Activated naive CD8-positive, alpha-beta T cell (primary cell): ENCODE data around the gene PPIL4.

Experiments
- H3K27ac Mint-ChIP-seq: one replicate; pipeline ENCODE4 v1.8.0; 2021; ENCODE audit warnings: mixed read lengths
- H3K27me3 Mint-ChIP-seq: one replicate; pipeline ENCODE4 v1.8.0; 2021; ENCODE audit warnings: mixed read lengths
- H3K36me3 Mint-ChIP-seq: one replicate; pipeline ENCODE4 v1.8.0; 2021; ENCODE audit warnings: mixed read lengths
- H3K4me1 Mint-ChIP-seq: one replicate; pipeline ENCODE4 v1.8.0; 2021; ENCODE audit warnings: low read depth, mixed read lengths
- H3K4me3 Mint-ChIP-seq: one replicate; pipeline ENCODE4 v1.8.0; 2021; ENCODE audit warnings: mild to moderate bottlenecking, mixed read lengths
- H3K9me3 Mint-ChIP-seq: one replicate; pipeline ENCODE4 v1.8.0; 2021; ENCODE audit warnings: low read depth, mixed read lengths

PPIL4 gene, protein sequence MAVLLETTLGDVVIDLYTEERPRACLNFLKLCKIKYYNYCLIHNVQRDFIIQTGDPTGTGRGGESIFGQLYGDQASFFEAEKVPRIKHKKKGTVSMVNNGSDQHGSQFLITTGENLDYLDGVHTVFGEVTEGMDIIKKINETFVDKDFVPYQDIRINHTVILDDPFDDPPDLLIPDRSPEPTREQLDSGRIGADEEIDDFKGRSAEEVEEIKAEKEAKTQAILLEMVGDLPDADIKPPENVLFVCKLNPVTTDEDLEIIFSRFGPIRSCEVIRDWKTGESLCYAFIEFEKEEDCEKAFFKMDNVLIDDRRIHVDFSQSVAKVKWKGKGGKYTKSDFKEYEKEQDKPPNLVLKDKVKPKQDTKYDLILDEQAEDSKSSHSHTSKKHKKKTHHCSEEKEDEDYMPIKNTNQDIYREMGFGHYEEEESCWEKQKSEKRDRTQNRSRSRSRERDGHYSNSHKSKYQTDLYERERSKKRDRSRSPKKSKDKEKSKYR

DNA sequence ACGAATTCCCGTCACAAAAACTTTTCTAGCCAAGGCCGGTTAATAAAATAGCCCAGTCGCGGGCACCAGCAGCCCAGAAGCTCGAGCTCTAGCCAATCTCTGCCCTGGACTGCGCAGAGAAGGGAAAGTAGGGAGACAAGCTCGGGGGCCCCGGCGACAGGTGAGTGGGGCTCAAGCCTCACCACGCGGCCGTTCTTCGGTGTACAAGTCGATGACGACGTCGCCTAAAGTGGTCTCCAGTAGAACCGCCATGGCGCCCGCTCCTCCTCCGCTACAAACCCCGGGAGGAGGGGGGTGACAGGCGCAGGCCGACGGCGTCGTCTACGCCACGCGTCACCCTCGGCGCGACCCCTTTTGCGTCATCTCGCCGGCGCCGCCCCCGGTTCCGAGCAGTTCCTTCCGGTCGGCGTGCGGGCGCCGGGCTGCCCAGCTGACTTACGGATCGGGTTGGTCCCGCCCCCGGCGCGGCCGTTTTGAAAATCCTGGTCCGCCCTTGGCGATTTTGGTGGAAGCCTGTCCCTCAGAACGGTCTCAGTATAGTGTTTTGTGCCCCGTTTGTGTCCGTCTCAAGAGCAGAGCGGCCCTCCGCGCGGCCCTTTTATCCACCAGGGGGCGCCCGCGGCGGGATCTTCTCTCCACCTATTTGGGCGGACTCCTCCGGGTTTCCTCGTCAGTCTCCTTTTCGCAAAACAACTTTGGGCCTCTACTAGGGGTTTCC lies at the start of gene PPIL4:
PPIL4 (minus strand) TSS at position 290 of the 718 bp plus-strand sequence; CDS start at position 252, 38 bp downstream.
- peak within 1 kb of the TSS; percentile 98 for H3K27ac Mint-ChIP-seq
- peak within 1 kb of the TSS; percentile 99 for H3K4me3 Mint-ChIP-seq
- H3K27me3 Mint-ChIP-seq, result peaks cover 2% of the 10 kb centered on the region
- peaks cover 41% of the 10 kb centered on the region for H3K4me1 Mint-ChIP-seq
- no peaks in the 10 kb centered on the region for H3K9me3 Mint-ChIP-seq
- H3K36me3 Mint-ChIP-seq, result no peaks in the 10 kb centered on the region

DNA sequence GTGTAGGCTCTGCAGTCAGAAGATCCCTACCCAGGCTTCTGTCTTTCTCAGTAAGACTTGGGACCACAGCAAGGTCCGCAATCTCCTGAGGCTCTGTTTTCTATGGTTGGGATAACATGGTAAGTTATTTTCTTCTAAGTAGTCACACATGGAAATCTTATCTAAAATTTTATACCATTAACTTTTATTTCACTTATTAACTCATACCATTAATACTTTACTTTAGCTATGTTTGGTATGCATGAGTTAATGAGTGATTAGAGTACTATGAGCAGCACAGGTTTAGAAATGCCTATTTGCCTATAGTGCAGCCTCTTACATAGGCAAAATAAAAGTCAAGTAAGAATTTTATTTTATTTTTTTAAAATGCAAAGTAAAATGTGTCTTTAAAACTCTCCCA lies 47.6 kb upstream of the PPIL4 start:
- Mint-ChIP-seq H3K4me1 (no peaks in the 10 kb centered on the region), H3K9me3 (no peaks in the 10 kb centered on the region), H3K27me3 (no peaks in the 10 kb centered on the region), H3K4me3 (no peak overlapping the region), H3K36me3 (peaks cover 3% of the 10 kb centered on the region), H3K27ac (no peak overlapping the region)

DNA sequence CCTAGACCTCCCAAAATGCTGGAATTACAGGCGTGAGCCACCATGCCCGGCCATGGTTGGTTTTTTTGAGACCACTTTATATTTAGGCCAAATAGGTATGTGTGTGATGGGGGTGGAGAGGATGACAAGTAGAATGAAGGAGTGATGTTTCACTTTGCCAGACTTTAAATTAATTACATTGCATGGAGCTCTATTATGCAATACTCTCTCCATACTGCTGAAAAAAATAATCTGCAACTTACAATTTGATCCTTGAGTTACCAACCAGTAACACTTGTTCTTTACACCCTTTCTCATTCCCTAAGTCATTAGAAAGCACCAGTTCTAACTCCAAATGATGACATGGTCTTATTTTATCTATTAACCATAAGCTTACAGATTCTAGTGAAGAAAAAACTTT lies 47.1 kb upstream of the PPIL4 start:
- Mint-ChIP-seq H3K27ac (no peak overlapping the region), H3K4me3 (no peak overlapping the region), H3K36me3 (peaks cover 3% of the 10 kb centered on the region), H3K9me3 (no peaks in the 10 kb centered on the region), H3K4me1 (no peaks in the 10 kb centered on the region), H3K27me3 (no peaks in the 10 kb centered on the region)

DNA sequence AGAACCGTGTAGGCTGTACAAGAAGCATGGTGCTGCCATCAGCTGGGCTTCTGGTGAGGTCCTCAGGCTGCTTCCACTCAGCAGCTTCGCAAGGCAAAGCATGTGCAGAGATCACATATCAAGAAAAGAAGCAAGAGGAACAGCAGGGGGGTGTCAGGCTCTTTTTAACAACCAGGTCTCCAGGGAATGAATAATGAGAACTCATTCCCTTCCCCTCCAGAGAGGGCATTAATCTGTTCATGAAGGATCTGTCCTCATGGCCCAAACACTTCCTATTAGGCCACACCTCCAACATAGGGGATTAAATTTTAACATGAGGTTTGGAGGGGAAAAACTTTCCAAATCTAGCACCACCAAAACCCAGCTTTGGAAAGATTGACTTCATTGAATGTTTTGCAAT lies 40.3 kb upstream of the PPIL4 start:
- no peaks in the 10 kb centered on the region for H3K27me3 Mint-ChIP-seq
- H3K36me3 Mint-ChIP-seq, result peaks cover 10% of the 10 kb centered on the region
- H3K9me3 Mint-ChIP-seq, result no peaks in the 10 kb centered on the region
- H3K27ac Mint-ChIP-seq, result peak overlapping the region; percentile 70
- no peaks in the 10 kb centered on the region for H3K4me1 Mint-ChIP-seq
- no peak overlapping the region for H3K4me3 Mint-ChIP-seq

DNA sequence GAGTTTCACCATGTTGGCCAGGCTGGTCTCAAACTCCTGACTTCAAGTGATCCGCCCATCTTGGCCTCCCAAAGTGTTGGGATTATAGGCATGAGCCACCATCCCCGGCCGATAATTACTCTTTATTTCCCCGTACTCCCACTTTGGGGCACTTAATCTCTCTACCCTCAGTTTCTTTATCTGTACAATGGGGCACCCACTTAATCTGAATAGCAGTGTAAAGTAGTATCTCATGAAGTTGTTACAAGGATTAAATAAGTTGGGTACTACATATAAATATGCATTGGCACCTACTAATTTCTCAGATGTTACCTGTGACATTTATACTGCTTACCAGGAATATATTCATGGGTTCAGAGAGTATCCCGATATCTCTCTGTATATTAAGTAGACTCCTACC lies 35.5 kb upstream of the PPIL4 start:
- Mint-ChIP-seq H3K27me3 (no peaks in the 10 kb centered on the region), H3K36me3 (peaks cover 12% of the 10 kb centered on the region), H3K4me1 (no peaks in the 10 kb centered on the region), H3K9me3 (no peaks in the 10 kb centered on the region), H3K4me3 (no peak overlapping the region), H3K27ac (no peak overlapping the region)

DNA sequence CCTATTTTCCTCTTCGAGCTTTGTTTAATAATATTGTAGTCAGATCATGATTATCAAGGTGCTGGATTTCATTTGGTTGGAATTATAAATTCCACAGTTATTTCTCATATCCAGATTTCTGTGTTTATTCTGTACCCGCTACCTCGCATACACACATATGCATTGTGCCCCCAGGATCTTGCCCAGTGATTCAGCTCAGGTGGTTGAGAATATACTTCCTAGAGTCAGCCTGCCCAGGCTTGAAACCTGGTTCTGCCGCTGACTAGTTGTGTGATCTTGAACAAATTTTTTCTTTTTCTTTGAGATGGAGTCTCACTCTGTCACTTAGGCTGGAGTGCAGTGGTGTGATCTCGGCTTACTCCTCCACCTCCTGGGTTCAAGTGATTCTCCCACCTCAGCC lies 35.0 kb upstream of the PPIL4 start:
- no peaks in the 10 kb centered on the region for H3K27me3 Mint-ChIP-seq
- no peak overlapping the region for H3K27ac Mint-ChIP-seq
- H3K4me1 Mint-ChIP-seq, result no peaks in the 10 kb centered on the region
- H3K9me3 Mint-ChIP-seq, result no peaks in the 10 kb centered on the region
- peaks cover 9% of the 10 kb centered on the region for H3K36me3 Mint-ChIP-seq
- no peak overlapping the region for H3K4me3 Mint-ChIP-seq

DNA sequence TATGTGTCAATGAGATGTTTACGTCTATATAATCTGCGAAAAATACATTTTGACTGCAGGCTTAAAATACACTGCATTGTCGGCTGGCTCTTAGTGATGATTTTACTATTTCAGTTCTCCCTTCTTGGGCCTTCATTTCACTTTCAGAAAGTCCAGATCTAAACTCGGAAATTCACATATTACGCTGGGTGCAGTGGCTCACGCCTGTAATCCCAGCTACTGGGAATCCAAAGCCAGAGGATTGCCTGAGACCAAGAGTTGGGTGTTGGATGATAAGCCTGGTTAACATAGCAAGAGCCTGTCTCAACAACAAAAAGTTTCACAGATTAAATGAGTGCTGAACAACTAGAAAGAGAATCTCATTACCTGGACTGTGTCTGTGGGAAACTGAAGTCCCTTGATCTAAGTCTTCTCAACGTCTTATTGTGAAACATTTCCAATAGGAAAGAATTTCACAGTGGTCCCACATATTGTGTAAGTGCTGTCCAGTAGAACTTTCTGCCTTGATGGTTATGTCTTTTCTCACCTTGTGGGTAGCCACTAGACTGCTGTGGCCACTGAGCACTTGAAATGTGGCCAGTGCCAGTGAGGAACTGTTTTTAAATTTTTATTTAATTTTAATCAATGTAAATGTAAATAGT lies 22.2 kb upstream of the PPIL4 start:
- Mint-ChIP-seq H3K4me1 (peaks cover 23% of the 10 kb centered on the region), H3K9me3 (no peaks in the 10 kb centered on the region), H3K4me3 (peak overlapping the region; percentile 89), H3K36me3 (no peaks in the 10 kb centered on the region), H3K27me3 (no peaks in the 10 kb centered on the region), H3K27ac (no peak overlapping the region)

DNA sequence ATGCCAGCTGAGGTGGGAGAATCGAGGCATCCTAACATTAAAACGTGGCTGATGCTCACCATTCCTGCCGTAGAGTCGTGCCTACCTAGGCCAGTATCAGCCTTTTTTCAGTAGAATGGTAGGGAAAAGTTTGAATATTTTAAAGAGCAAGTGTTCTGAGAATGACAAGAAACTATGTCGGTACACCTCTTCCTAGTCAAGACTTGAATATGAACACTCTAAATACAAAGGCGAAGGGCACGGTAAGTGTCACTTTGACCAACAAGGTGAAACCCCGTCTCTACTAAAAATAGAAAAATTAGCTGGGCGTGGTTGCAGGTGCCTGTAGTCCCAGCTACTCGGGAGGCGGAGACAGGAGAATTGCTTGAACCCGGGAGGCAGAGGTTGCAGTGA lies 21.3 kb upstream of the PPIL4 start:
- Mint-ChIP-seq H3K36me3 (no peaks in the 10 kb centered on the region), H3K4me3 (peak overlapping the region; percentile 89), H3K9me3 (no peaks in the 10 kb centered on the region), H3K27me3 (no peaks in the 10 kb centered on the region), H3K4me1 (peaks cover 23% of the 10 kb centered on the region), H3K27ac (peak overlapping the region; percentile 72)

DNA sequence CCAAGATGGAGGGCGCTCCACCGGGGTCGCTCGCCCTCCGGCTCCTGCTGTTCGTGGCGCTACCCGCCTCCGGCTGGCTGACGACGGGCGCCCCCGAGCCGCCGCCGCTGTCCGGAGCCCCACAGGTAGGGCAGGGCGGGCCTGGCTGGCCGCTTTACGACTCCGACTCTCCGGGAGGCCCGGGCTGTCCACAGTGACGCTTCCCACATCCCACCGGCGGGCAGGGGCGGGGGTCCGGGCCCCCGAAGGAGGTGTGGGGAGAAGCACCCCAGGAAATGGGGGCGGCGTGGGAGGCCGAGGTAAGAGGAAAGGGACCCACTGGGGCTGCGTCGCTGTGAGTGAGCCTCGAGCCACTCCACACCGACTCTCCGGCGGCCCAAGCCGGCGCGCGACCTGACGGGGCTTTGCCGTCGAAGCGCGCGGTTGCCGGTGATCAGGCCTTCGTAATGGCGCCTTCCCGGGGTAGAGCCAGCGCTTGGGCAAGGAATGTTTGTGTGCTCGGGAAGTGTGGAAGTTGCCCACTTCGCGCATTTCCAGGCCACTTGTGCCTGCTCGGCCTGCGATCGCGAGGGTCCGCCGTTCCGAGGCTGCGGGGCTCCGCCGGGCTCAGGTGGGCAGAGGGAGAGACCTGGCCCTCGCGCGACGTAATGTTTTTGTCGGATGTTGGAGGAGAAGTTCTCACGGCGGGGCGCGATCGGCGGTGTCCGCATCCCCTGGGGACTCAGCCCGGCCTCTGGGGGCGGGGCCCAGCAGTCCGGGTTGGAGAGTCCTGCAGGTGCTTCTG lies 20.8 kb upstream of the PPIL4 start:
- Mint-ChIP-seq H3K27me3 (no peaks in the 10 kb centered on the region), H3K9me3 (no peaks in the 10 kb centered on the region), H3K36me3 (no peaks in the 10 kb centered on the region), H3K4me3 (peak overlapping the region; percentile 89), H3K4me1 (peaks cover 23% of the 10 kb centered on the region), H3K27ac (peak overlapping the region; percentile 72)

DNA sequence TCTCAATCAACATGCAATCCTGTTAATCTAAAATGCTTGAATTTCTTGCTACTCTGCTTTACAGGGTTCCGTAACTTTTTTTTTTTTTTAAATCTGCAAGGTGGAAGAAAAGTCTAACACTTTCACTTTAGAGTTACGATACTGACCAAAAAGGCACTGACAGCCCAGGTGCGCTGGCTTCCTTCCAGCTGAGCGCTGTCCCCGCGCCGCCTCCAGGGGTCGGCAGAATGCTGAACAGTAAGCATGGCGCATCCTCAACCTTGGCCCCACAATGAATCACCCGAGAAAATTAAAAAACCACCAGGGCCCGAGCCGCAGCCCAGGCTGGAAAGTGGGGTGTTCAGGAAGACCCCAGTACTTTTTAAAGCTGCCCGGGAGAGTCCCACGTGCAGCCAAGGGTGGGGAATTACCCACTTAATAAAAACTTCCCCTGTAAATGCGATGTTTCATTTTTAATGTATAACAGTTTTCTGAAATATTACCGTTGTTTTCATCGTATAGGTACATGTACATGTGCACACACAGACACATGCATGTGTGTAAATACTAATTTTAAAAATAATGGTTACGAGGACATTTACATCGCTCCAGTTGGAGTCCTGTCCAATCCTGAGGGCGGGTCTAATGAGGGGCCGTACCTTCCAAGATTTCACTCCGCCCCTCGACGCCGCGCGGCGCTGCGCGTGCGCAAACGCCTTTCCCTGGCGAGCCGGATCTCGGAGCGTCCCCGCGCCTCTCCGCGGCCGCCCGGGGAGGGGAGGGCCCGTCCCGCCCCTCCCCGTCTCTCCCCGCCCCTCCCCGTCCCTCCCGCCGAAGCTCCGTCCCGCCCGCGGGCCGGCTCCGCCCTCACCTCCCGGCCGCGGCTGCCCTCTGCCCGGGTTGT lies 19.9 kb upstream of the PPIL4 start, which contains the start of gene GINM1:
GINM1 (plus strand) TSS at position 849 of the 883 bp plus-strand sequence. CDS start 40 bp downstream, outside the sequence.
- Mint-ChIP-seq H3K9me3 (no peaks in the 10 kb centered on the region), H3K27ac (peak within 1 kb of the TSS; percentile 94), H3K36me3 (no peaks in the 10 kb centered on the region), H3K4me1 (peaks cover 21% of the 10 kb centered on the region), H3K27me3 (no peaks in the 10 kb centered on the region), H3K4me3 (peak within 1 kb of the TSS; percentile 93)

DNA sequence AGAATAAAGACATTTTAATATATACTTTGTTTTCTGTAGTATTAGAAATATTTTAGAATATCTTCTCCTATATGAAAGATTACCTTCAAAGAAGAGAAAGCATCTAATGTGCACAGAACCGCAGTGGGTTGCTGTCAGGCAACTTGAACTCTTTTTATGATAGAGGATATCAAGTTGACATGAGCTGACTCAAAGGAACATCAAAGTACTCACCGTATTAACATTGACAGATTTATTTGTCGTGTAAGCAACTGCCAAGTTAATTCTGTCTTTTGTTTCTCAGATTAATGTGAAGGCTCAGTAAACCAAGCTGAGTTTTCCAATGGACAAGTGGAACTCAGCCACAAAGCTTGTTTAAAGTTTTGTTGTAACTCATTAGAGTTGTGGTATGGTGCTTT lies 18.1 kb upstream of the PPIL4 start:
- Mint-ChIP-seq H3K27me3 (no peaks in the 10 kb centered on the region), H3K36me3 (no peaks in the 10 kb centered on the region), H3K27ac (no peak overlapping the region), H3K9me3 (no peaks in the 10 kb centered on the region), H3K4me1 (peaks cover 21% of the 10 kb centered on the region), H3K4me3 (peak overlapping the region; percentile 7)

DNA sequence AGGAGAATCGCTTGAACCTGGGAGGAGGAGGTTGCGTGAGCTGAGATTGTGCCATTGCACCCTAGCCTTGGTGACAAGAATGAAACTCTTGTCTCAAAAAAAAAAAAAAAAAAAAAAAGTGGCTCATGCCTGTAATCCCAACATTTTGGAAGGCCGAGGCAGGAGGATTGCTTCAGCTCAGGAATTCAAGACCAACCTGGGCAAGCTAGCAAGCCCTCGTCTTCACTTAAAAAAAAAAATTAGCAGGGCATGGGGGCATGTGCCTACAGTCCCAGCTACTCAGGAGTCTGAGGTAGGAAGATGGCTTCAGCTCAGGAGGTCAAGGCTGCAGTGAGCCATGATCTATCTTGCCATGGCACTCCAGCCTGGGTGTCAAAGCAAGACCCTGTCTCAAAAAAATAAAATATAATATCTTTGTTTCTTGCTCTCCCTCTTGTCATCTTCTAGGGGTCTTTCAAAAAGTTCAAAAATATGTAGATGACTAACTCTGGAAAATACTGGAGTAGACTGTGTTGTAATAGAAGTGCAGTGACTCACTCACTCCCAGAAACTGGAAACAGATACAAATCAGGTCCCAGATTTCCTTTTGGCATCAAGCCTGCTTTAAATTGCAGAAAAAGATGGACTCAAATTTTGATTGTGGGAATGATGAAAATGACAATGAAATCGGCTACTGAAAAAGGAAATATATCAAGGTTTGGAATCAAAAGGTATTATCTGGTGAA lies 17.5 kb upstream of the PPIL4 start:
- Mint-ChIP-seq H3K9me3 (no peaks in the 10 kb centered on the region), H3K27ac (no peak overlapping the region)

DNA sequence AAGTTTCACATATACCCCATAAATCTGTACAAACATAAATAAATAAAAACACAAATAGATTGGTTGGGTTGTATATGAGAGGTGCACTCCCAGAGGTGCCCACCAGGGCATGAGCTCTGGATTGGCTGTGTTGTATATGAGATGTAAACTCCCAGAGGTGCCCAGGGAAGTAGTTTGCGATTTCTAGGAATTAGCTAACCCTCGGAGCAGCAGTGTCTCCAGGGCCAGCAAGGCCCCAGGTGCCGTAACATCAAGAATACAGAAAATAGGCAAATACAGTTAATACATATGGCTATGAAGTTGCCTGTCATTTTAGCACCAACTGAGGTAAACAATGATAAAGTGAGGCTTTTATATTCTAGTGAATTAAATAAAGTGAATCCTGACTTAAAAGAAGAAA lies 14.9 kb upstream of the PPIL4 start:
- H3K4me1 Mint-ChIP-seq, result peaks cover 7% of the 10 kb centered on the region
- H3K9me3 Mint-ChIP-seq, result no peaks in the 10 kb centered on the region
- H3K4me3 Mint-ChIP-seq, result no peak overlapping the region
- H3K27ac Mint-ChIP-seq, result no peak overlapping the region
- peaks cover 4% of the 10 kb centered on the region for H3K27me3 Mint-ChIP-seq
- no peaks in the 10 kb centered on the region for H3K36me3 Mint-ChIP-seq

More for the DNA sequence above, 17.5 kb upstream of the PPIL4 start:
- no peaks in the 10 kb centered on the region for H3K36me3 Mint-ChIP-seq
- H3K27me3 Mint-ChIP-seq, result no peaks in the 10 kb centered on the region
- peaks cover 21% of the 10 kb centered on the region for H3K4me1 Mint-ChIP-seq
- H3K4me3 Mint-ChIP-seq, result no peak overlapping the region
